HG03457 (cell line): ENCODE data around the gene RGR.

Experiments
- ATAC-seq: cut with Tn5 transposase; IDR thresholded peaks from one replicate; pipeline ENCODE4 v1.9.1; 2021; ENCODE audit warnings: moderate number of reproducible peaks; ENCODE audit not compliant: unreplicated experiment

RGR gene

DNA sequence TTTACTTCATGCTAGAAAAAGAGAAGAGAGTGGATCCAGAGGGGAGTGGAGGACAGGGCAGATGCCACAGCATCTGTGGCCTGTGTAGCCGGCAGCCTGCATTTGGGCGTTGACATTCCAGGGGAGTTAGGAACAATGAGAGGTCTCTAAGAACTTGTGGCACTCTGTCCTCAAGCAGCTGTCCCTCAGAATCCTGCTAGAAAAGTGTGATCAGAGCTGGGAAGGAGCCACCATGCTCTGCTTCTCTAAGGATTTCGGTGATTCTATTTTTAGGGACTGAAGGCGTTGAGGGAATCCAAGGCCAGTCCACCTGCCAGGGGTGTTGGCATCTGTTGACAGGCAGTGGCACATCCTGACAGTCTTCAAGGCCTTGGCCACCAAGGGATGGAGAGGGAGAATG, 27.1 kb upstream of the RGR start:
- ATAC-seq: no peak

DNA sequence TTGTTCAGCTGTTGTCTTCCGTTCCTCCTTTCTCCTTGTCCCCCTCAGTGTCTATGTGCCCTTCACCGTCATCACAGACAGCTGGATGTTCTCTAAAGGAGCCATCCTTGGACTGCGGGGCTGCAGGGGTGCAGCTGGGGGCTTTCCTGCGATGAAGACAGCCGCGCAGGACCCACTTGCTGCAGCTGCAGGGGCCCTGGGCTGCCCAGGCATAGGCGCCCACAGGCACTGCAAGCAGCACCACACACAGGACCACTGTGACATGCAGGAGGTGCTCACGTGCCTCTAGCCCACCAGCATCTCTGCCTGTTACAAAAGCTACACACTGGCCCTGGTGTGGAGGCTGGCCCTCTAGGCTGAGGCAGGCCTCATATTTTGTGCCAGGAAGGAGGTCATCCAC, 22.9 kb upstream of the RGR start:
- ATAC-seq: no peak

DNA sequence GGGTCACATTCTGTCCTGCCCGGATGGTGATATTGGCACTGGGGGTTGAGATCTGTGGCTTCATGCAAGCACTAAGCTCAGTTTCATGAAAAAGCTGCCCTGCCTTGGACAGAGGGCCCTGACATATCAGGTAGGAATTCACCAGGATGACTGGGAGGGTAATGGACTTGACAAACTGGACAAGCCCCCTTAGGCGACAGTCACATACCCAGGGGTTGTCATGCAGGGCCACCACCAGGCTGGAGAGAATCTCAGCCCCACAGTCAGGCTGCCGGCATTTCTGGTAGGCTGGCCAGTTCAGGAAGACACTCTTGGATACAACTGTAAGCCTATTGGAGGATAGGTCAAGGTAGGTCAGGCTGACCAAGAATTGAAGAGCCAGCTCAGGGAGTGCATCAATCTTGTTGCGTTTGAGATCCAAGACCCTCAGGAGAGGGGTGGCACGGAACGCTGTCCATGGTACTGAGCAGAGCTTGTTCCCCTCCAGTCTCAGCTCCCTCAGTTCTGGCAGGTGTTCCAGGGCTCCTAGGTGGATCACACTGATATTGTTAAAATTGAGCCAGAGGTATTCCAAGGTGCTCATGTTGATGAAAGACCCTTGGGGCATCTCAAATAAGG, 20.3 kb upstream of the RGR start:
- ATAC-seq: no peak

DNA sequence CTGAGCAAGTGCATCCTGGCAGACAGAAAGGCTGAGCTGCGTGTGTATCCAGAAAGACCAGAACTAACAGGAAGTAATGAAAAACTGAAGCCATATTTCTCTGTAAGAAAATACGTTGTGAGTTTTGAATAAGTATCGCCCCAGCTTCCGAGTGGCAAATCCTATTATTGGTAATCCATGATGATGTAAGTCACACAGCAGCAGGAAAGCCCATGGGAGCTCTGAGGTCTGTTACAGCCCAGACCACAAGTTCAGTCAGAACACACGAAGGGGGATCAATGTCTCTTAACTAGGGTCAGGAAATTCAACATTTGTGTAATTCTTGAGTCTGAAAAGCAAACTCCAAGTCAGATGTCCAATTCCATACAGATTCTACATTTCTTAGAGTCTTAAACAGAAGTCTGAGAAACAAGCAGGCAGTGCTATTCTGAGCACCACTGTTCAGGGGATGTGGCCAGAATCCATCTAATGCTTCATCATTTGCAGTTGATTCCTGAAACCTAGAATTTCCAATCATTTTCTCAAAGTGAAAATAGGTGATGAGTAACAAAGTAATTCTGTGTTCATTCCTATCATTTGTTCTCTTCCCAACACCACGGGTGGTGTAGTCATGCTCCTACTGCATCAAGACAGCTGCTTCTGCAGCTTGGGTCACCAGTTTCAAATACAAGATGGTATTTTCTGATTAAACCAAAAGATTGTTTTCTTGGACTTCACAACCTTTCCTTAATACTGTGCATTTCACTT, 19.3 kb upstream of the RGR start, which contains the start of gene LRIT2:
Gene LRIT2, minus strand, starts transcription at position 118 of the 747 bp plus-strand sequence. Its CDS starts 24 bp downstream, at position 94.
- no peak for ATAC-seq

DNA sequence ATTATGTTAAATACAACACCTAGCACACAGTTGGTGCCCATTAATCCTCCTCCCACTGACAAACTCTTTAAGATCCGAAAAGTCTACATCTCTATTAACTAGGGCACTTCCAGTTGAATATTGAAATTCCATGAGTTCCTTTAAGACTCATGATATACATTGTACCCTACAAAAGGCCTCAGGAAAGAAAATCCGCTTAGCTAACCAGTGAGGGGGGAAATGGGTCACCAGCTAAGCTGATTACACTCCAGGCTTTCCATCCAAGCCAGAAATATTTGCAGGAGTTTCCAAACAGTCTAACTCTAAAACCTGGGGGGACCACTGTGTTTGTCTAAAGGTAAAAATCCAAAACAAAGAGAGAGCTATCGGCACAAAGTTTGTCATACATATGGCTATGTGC, 18.2 kb upstream of the RGR start:
- no peak for ATAC-seq

DNA sequence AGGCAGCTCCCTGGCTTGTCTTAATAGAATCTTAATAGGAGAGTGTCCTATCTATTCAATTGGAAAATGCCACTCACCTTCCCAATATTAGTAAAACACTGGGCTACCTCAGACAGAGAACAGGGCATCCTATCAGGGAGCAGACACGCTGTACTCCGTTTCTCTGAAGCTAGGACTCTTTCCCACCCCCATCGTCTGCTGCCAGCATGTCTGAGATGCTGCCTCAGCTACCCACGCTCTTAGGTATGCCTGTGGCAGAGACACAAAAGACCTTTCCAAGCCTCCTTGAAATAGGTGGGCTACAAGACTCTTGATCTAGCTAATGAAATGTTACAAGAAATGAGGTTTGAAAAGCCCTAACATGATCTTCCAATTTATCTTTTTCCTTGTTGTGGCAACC, 17.0 kb upstream of the RGR start:
- no peak for ATAC-seq

DNA sequence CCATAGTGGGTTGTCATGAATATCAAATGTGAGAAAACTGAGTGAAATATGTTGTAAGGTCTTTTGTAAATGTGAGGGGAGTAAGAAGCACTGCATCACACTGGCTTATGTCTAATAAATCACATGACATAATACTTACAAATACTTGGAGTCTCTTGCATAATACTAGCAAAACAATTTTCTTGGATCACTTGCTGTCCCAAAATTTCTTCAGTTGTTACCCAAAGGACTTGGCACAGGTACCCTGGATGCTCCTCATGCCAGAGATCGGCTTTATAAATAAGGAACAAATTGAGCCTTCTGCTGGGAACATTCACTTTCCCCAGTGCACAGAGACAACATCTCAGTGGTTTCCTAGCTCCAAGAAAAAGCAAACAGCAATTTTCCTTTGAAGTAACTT, 14.5 kb upstream of the RGR start:
- no peak for ATAC-seq

DNA sequence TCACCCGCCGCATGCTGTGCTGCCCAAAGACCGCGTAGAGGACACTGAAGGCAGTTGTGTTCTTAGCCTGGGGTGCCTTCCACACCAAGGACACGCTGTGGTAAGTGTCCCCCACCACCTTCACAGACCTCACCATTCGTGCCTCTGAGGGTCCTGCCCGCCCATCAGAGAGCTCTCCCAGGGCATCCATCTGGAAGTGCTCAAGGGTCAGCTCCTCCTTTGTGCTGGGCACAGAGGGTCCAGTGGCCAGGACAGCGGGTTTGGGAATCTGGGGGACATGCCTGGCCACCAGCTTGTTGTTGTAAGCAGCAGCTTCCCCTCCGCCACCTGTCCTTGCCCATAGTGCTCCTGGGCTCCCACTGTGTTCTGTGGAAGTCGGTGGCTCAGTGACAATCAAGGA, 12.5 kb upstream of the RGR start:
- ATAC-seq: no peak

DNA sequence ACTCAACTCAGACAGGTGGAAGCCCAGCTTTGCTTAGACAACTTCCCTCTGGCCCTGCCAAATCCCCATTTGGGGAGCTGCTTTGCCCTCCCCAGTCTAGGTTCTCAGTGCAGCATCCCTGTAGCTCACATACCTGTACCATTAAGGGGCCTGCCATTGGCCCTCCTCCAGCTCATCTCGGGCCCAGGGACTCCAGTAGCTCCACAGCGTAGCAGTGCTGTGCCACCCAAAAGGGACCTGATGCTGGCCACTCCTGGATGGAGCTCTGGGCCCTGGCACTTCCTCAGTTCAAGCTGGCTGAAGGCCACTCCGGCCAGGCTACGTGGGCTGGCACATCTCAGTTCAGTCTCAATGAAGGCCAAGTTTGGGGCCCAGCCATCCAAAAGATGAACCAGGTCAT, 10.9 kb upstream of the RGR start:
- ATAC-seq: no peak

DNA sequence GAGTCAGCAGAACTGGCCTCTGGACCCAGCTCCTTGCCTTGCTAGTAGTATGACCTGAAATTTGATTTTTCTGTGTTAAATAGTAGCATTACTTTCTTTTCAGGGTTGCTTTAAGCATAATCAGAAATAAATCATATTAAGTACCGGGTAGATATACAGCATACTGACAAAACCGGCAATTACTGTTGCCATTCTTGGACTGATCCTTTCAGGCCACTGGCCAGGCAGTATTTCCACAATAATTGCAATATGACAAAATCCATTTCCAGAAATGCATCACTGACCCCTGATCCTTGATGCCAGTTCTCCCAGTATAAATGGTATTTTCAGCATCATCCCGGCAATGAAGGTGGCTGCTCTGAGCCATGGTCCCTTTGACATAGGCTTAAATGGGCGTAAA, 10.4 kb upstream of the RGR start:
- ATAC-seq: no peak

DNA sequence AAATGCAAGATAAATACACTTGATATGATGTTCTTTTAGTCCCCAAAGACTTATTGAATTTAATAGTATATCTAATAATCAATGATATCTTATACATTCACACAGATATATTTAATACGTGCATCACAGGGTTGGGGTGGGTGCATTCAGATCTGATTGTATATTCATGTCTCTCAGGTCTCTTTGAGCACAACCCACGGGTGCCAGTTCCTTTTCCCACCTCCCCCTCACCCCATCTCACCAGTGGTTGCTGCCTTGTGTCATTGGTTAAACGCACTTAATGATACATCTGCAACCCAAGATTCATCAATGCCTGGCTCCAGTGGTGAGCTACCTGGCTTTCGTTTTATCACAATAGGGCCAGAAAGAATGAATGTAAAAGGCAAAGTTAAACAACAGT, 9.8 kb upstream of the RGR start:
- no peak for ATAC-seq

DNA sequence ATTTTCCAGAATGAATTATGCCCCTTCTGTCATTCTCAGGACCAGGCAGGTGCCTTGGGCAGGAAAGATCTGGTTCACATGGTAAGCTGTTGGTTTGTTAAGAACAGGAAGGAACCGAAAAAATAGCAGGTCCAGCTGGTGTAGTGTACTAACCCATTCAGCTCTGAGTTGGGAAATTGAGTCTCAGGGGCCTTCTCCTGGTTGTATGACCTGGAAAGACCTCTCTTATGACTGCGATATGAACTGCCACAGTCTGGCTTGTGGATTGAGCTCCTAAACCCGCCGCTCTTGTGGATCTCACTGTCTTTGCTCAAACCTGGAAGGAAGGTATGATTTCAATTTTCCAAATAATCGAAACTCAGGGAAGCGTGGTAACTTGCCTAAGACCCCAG, 8.1 kb upstream of the RGR start:
- ATAC-seq: no peak

DNA sequence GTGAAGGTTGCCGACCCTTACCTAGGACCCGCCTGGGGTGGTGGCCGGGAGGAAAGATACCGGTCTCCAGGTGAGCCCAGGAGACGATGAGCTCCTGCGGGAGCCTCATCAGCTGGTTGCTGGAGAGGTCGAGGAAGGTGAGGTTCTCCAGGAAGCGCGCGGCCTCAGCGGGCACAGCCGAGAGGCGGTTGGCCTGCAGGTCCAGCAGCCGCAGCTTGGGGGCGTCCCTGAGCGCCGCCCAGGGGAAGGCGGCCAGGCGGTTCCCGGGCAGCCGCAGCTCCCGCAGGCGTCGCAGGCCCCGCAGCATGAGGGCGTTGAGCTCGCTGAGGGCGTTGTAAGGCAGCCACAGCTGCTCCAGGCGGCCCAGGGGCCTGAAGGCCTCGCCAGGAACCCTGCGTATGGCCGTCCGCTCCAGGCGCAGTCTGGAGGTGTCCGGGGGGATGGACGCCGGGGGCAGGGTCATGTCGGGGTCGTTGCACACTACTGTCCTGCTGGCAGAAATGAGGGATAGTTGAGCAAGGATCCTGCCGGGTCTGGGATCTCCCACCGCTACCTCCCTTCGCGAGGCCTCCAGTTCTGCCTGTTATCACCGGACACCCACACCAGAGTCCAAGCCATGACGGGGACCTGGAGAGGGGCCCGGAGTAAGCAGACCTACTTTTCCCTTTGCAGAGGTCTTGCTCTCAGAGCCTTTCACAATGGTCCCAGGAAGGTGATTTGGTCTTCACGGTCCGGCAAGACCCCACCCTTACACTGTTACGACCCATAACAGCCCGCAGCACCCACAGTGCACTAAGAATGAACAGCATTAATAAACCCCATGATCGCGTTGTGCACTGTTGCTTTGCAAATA, 7.4 kb upstream of the RGR start:
- ATAC-seq: no peak

DNA sequence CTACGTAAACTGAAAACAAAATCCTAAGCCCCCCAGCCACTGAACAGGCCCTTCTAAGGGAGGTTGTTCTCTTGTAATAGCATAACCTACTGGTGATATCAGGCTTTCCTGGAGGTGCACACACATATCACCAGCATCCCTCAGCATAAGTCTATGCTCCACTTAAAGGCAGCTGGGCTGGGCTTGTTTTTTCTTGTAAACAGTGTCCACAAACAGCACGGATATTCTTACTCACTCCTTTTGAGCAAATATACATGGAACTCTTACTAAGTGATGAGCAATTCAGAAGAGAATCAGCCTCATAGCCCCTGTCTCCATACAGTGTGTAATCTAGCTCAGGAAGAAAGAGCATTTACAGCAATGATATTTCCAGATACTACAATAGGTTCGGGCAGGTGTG, 5.9 kb upstream of the RGR start:
- no peak for ATAC-seq

DNA sequence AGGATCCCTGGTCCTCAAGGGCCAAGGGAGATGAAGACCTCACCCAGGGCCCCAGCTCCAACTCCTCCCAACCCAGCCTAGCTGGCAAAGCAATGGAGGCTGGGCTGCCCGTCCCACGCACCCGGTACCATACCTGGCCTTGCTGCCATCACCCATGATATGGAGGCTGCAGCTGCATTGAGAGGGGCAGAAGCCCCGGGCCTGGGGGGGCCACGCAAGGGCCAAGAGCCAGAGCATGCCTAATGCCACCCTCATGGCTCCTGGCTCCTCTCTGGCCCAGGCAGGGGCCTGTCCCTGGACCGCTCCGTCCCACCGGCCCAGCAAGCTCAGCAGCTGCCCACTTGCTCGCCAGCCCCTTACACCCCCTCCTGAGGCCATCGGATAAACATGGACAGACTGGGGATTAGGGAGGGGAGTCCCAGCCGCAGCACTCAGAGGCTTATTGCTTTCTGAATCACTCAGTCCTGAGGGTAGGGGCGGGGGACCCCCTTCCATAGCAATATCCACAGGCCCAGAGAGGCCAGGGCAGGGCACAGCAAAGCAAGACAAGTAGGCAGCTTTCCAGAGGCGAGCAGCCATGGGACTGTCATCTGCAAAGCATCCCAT, 3.6 kb upstream of the RGR start, which contains the start of gene LRIT1:
Gene LRIT1, minus strand, starts transcription at position 362 of the 606 bp plus-strand sequence. Its CDS starts 107 bp downstream, at position 255.
- ATAC-seq: no peak

DNA sequence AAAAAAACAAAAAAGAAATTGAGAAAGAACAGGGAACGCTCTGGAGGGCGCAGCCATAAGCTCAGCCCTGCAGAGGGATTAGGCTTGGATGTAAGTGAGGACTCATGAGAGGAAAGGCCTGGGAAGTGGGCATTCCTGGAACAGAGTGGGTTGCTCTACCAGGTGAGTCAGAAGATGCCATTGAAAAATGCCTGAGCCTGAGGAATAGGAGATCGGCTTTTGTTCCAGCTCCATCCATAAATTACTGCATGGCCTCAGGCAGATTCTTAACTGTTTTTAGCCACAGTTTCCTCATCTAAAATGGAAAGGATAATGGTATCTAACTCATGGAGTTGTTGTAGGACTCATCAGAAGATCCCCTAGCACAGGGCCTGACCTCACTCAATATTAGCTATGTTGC, 1.1 kb upstream of the RGR start:
- no peak for ATAC-seq

DNA sequence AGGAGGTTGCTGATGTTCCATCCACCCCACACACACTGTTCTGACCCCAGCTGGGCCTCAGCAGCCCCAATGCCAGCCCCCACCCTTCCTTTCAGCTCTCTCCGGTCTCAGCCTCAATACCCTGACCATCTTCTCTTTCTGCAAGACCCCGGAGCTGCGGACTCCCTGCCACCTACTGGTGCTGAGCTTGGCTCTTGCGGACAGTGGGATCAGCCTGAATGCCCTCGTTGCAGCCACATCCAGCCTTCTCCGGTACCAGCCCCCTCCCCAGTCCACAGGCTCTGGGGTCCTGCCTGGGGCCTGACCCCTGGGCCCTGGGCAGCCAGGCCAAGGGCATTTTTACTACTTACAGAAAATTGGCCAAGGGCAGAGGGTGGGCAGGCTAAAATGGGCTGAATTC, 2.6 kb downstream of the RGR start:
- ATAC-seq: no peak

DNA sequence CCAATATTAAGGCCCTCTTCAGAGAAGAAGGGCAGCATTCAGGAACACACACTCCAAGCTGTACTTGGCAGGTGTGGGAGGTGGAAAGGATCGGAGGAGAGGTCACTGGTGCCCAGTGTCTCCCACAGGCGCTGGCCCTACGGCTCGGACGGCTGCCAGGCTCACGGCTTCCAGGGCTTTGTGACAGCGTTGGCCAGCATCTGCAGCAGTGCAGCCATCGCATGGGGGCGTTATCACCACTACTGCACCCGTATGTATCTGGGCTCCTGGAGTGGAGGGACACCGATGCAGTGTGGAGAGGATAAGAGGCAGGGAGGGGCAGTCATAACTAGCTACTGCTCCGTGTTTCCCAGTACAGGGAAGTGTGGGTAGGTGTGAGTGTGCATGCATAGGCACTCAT, 3.9 kb downstream of the RGR start:
- no peak for ATAC-seq

DNA sequence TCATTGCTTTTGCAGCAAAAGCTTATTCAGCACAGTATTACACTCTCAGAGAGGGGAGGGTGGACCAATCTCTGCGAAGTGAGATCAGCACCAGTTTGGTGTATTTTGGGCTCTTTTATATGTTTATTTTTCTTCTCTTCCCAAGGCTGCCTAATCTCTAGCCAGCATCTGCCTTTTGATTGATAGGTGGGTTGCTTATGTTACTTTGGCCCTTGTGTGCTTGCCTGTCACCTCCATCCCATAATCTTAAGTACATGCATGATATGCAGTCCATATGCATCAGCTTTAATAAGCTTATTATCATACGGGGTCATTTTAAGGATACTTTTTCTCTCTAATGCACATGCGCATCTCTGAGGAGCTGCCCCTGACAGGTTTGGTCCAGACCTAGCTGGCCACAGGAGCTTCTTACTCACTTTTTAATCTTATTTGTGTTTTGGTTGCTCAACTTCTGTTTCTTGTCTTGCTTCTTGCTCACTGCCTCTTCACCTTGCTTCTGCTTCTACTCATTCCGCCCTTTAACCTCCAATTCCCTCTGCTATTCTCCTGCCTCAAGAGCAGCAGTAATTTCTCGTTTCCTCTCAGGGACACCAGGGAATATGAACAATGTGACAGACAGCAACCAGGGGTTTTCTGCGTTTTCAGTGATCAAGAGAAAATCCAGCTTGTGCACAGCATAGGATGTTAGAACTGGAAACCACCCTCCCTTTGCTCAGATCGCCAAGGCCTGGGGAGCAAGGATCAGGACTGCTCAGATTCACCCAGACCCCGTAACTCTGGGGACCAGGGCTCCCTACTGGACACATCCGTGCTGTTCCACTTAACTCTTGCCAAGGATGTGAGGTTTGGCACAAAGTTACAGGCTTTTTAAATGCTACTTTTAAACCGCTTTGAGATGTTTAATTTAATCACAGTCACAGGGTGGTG, 10.0 kb downstream of the RGR start:
- ATAC-seq: no peak
